NCI-H748 (cell line): ENCODE measurements around the gene CTDSPL.
A peak's percentile ranks its signal among the peaks of the same experiment; 100 is the strongest.

Experiments used
- DNase-seq: peaks from one replicate; lab custom pipeline; 2025; ENCODE audit not compliant: unreplicated experiment; lab: John Stamatoyannopoulos, UW

CTDSPL gene

GRCh38 chr3:38015485-38015884 is 153.8 kb downstream of the CTDSPL start:
- peak; percentile 8 for DNase-seq

GRCh38 chr3:38015984-38016383 is 154.3 kb downstream of the CTDSPL start:
- DNase-seq: no peak

- no peak for DNase-seq
Observed at GRCh38 chr3:38016410-38016809, 154.7 kb downstream of the CTDSPL start.

GRCh38 chr3:38016847-38017444 is 155.3 kb downstream of the CTDSPL start:
- no peak for DNase-seq

DNA sequence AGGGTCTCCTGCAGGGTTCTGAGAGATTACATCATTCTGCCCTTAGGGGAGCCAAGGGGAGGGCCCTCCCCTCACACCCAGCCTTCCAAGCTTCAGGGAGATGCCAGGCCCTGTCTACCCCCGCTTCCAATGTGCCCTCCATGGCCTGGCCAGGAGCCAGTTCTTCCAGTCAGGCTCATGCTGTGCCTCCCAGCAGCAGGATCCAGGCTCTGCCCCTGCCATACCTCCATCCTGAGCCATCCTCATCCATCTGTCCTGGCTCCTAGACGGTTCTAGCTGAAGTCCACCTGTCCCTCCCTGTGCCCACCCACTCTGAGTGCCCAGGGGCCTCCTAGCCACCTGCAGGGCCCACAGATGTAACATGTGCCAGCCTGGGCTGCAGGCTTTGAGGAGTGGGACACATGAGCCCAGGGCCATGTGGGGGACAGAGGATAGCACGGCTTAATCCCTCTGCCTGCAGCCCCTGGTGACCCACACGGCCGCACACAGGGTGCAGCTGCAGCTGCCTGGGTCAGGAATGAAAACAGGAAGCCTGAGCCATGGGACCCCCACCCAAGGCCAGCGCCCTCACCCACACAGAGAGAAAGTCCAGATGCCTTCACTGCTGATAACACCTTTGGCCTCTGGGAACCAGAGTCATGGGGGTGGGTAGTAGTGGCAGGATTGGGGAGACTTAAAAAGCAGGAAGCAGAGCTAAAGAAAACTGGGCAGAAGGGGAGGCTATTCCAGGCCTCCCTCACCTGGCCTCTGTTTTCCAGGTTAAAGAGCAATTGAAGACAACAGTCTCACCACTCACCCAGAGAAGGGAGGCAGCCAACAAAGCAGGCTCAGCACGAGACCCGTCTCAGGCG is 156.0 kb downstream of the CTDSPL start:
- DNase-seq: no peak

GRCh38 chr3:38018296-38019266 is 156.9 kb downstream of the CTDSPL start:
- no peak for DNase-seq

GRCh38 chr3:38019658-38020341 is 158.1 kb downstream of the CTDSPL start:
- no peak for DNase-seq

GRCh38 chr3:38020342-38020726 is 158.7 kb downstream of the CTDSPL start:
- no peak for DNase-seq

GRCh38 chr3:38021196-38021595 is 159.5 kb downstream of the CTDSPL start:
- no peak for DNase-seq

- DNase-seq: no peak
Observed at GRCh38 chr3:38022301-38022700, 160.6 kb downstream of the CTDSPL start.

DNA sequence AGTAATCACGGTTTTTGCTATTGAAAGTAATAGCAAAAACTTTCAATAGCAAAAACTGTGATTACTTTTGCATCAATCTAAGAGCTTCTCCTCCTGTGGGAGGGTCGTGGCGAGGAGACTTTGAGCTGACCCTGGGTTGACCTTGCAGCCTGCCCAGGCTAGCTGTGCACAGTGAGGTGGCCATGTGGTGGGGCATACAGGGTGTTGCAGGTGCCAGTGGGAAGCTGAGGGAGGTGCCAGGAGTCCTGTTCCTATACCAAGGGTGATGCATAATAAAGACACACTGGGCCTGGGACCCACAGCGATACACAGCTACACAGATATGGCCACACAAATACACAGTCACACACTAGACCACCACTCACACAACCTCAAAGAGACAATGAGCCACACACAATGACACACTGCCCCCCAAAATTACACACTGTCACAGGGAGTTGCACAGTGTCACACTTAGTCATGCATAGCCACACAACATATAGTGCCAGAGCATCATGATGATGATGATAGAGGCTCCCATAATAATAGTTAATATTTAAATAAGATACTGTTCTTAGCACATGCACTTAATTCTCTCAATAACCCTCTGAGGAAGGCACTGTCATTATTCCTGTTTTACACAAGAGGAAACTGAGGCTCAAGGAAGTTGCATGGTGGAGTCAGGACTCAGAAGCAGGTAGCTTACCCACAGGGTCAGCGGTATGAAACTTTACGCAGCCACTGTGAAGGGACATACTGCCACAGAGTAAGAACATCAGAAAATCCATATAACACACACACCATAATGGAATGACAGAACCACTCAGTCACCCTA is 161.4 kb downstream of the CTDSPL start:
- no peak for DNase-seq

DNA sequence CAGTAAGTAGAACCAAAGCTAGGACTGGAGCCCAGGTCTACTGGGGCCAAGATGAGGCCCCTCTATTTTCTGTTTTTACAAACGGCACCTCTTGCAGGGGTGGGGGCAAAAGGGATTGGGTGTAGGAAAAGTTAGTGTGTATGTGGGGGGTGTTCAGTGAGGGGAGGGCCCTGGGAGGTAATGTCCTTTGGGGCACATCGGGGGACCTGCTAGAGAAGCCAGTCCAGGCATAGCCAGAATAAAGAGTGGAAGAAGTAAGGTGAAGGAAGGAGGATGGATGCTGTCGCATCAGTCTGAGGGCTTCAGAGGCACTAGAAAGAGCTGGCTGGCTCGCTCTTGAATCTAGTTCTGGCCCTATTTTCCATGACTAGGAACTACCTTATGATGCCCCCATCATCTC is 165.2 kb downstream of the CTDSPL start:
- no peak for DNase-seq

GRCh38 chr3:38027466-38028465 is 166.1 kb downstream of the CTDSPL start:
- DNase-seq: no peak

- DNase-seq: no peak
Observed at GRCh38 chr3:38028621-38029361, 167.1 kb downstream of the CTDSPL start.

DNA sequence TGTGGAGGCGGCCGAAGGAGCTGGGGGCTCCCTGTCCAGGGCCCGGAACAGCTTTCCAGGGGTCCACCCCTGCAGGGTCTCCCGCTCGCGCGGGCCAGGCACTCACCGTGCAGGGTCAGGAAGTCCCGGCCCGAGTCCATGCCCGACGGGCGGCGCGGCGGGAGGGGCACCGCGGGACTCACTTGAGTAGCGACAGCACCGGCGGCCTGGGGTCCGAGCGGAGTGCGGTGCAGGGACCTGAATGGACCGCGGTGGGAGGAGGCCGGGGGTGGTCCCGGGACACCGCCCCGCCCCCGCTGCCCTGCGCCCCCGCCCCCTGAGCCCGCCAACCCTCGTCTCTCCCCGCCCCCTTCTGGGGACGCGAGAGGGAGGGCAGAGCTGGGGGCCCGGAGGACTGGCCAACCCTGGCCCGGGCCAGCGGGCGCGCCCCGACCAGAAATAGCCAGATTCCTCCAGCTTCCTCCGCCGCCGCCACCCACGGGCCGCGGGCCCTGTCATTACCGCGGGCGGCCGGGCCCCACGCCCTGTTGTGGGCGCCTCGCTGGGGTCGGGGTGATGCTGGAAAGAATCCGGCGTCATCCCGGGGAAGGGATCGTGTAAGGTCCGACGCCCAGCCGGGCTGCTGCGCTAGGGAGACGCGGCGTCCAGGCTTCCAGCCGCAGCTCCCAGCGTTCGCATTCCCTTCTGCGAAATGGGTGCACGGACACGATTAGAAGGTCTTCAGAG is 167.9 kb downstream of the CTDSPL start, which contains the start of gene PLCD1:
PLCD1 (minus strand) TSS at position 243 of the 726 bp plus-strand sequence; CDS start at position 140, 103 bp downstream.
- DNase-seq: peak; percentile 45

DNA sequence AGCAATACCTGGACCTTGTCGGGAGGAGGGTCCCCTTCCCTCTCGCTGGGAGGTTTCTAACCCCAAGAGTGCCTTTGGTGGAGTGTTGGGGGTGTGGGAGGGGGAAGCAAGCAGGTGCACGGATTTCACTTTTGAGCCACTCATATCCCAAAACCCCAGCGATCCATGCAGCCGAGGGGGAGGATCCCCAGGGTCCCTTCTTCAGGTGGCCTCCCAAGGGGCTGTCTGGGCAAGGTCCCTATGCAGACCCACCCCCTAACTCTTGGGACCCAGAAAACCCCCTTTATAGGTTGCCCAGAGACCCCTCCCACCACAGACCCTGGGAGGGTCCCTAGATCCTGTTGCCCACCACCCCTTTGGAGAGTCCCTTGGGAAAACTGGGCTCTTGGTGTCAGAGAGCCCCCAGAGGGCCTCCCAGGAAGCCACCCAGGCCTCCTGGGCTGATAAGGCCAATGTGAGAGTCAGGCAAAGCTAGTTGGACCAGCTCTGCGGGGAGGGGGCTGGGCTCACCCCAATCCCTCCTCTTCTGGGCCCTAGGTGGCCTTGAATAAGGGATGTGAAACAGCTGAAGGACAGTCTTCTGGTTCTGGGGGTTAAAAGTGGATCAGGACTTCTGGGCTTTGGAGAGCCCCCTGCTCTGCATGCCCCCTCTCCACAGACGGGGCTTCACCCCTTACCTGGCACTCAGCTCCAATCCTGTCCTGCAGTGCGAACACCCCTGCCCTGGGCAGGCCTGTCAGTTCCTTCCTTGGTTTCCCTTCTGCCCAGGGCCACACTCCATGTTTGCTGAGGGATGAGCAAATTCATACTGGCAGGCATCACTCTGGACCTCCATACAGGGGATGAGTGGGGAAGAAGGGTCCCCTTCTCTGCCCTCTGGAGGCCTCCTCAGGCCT is 168.7 kb downstream of the CTDSPL start:
- no peak for DNase-seq
